Umbilical cord (tissue), 1 donor: ENCODE measurements around the gene MBD3L4. TPM values are rescaled to one million over a fixed set of nuclear protein-coding genes. Genes with fewer than 3 reads are reported as not detected.

ENCODE experiments used
- total RNA-seq: library from RNA; depleted of rRNA; stranded (reverse); fragments of >200 nt; gene quantifications from one replicate; pipeline ENCODE4 v1.2.3, GENCODE V29; 2014; ENCODE audit warnings: low replicate concordance; ENCODE audit not compliant: insufficient read depth

MBD3L4 gene
- total RNA-seq, 1 donor from 2014 or later = not detected

Other genes with a start within 250 kb of the MBD3L4 start
- 13.2 TPM for gene ADGRE1, start 152.6 kb downstream of the MBD3L4 start, total RNA-seq
- gene MBD3L2B, start 18.7 kb downstream of the MBD3L4 start, total RNA-seq = not detected
- not detected for gene MBD3L5, start 9.6 kb downstream of the MBD3L4 start, total RNA-seq
- not detected for gene MBD3L2, start 9.1 kb upstream of the MBD3L4 start, total RNA-seq
- gene MBD3L3, start 18.5 kb upstream of the MBD3L4 start, total RNA-seq = 1.9 TPM
- gene ZNF557, start 29.5 kb upstream of the MBD3L4 start, total RNA-seq = 14.7 TPM